ENCODE data around the gene PTPRG.

PTPRG gene

DNA sequence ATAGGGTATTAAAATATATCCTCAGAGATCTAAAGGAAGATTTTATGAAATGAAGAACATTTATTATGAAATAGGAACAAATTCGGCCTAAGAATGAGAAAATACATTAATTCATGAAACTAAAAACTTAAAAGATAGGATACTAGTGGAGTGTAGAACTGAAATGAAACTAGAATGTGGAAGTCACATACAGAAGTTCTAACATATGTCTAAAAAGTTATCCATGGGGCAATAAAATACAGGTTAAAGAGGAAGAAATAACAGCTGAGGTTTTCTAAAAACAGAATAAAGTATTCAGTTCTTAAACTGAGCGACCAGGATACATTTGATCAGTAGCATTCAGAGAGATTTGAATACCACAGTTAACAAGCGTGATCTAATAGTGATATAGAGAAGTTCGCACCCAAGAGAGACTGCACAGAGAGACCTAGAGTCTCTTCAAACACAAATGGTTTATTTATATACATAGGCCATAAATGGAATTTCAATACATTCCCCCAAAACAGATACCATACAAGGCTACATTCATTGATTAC is 726.1 kb downstream of the PTPRG start:
- Histone ChIP-seq H3K4me1 (ENCODE audit: low read depth, poor library complexity, severe bottlenecking) (no peaks in the 10 kb centered on the region), H4K20me1 (ENCODE audit: insufficient read depth) (no peaks in the 10 kb centered on the region), H2AFZ (ENCODE audit: low read depth) (no peak overlapping the region), H3K4me2 (no peak overlapping the region), H3K79me2 (ENCODE audit: insufficient read depth, low read depth) (no peaks in the 10 kb centered on the region), H3K27me3 (ENCODE audit: insufficient read depth, low read depth) (no peaks in the 10 kb centered on the region), H3K4me3 (IDR thresholded peaks at IDR 0.05; ENCODE audit: insufficient read depth, low read depth, low read length) (no peak overlapping the region), H3K36me3 (ENCODE audit: insufficient read depth) (no peaks in the 10 kb centered on the region), H3K27ac (no peak overlapping the region), H3K9ac (no peak overlapping the region)
- TF ChIP-seq, protein P1, sequence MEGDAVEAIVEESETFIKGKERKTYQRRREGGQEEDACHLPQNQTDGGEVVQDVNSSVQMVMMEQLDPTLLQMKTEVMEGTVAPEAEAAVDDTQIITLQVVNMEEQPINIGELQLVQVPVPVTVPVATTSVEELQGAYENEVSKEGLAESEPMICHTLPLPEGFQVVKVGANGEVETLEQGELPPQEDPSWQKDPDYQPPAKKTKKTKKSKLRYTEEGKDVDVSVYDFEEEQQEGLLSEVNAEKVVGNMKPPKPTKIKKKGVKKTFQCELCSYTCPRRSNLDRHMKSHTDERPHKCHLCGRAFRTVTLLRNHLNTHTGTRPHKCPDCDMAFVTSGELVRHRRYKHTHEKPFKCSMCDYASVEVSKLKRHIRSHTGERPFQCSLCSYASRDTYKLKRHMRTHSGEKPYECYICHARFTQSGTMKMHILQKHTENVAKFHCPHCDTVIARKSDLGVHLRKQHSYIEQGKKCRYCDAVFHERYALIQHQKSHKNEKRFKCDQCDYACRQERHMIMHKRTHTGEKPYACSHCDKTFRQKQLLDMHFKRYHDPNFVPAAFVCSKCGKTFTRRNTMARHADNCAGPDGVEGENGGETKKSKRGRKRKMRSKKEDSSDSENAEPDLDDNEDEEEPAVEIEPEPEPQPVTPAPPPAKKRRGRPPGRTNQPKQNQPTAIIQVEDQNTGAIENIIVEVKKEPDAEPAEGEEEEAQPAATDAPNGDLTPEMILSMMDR (conservative IDR thresholded peaks at IDR 0.05; ENCODE audit: low read depth, low read length), result no peak

- TF ChIP-seq, protein P1 (conservative IDR thresholded peaks at IDR 0.05; ENCODE audit: low read depth, low read length), result no peak
- Histone ChIP-seq H4K20me1 (ENCODE audit: insufficient read depth) (no peaks in the 10 kb centered on the region), H3K27ac (no peak overlapping the region), H3K9ac (no peak overlapping the region), H2AFZ (ENCODE audit: low read depth) (no peak overlapping the region), H3K27me3 (ENCODE audit: insufficient read depth, low read depth) (no peaks in the 10 kb centered on the region), H3K36me3 (ENCODE audit: insufficient read depth) (no peaks in the 10 kb centered on the region), H3K79me2 (ENCODE audit: insufficient read depth, low read depth) (no peaks in the 10 kb centered on the region), H3K4me2 (no peak overlapping the region), H3K4me1 (ENCODE audit: low read depth, poor library complexity, severe bottlenecking) (no peaks in the 10 kb centered on the region), H3K4me3 (IDR thresholded peaks at IDR 0.05; ENCODE audit: insufficient read depth, low read depth, low read length) (no peak overlapping the region)
These were observed 728.6 kb downstream of the PTPRG start for GRCh38 chr3:62289922-62290321.

- Histone ChIP-seq H3K4me2 (no peak overlapping the region), H3K9ac (no peak overlapping the region), H3K4me3 (IDR thresholded peaks at IDR 0.05; ENCODE audit: insufficient read depth, low read depth, low read length) (no peak overlapping the region), H2AFZ (ENCODE audit: low read depth) (no peak overlapping the region), H3K79me2 (ENCODE audit: insufficient read depth, low read depth) (no peaks in the 10 kb centered on the region), H3K4me1 (ENCODE audit: low read depth, poor library complexity, severe bottlenecking) (no peaks in the 10 kb centered on the region), H3K27ac (no peak overlapping the region), H3K36me3 (ENCODE audit: insufficient read depth) (no peaks in the 10 kb centered on the region), H3K27me3 (ENCODE audit: insufficient read depth, low read depth) (no peaks in the 10 kb centered on the region), H4K20me1 (ENCODE audit: insufficient read depth) (no peaks in the 10 kb centered on the region)
- TF ChIP-seq, protein P1 (conservative IDR thresholded peaks at IDR 0.05; ENCODE audit: low read depth, low read length), result no peak
These were observed 731.8 kb downstream of the PTPRG start for GRCh38 chr3:62293051-62293780.

GRCh38 chr3:62295571-62295970 is 734.2 kb downstream of the PTPRG start:
- Histone ChIP-seq H3K9ac (no peak overlapping the region), H2AFZ (ENCODE audit: low read depth) (no peak overlapping the region), H3K4me1 (ENCODE audit: low read depth, poor library complexity, severe bottlenecking) (no peaks in the 10 kb centered on the region), H3K4me3 (IDR thresholded peaks at IDR 0.05; ENCODE audit: insufficient read depth, low read depth, low read length) (no peak overlapping the region), H3K36me3 (ENCODE audit: insufficient read depth) (no peaks in the 10 kb centered on the region), H3K79me2 (ENCODE audit: insufficient read depth, low read depth) (no peaks in the 10 kb centered on the region), H3K4me2 (no peak overlapping the region), H3K27ac (no peak overlapping the region), H3K27me3 (ENCODE audit: insufficient read depth, low read depth) (no peaks in the 10 kb centered on the region), H4K20me1 (ENCODE audit: insufficient read depth) (no peaks in the 10 kb centered on the region)
- TF ChIP-seq, protein P1 (conservative IDR thresholded peaks at IDR 0.05; ENCODE audit: low read depth, low read length), result no peak
